SU-DHL-6 (cell line): ENCODE results near the gene EIF6.

Experiments
- H2AFZ ChIP-seq: fragments of 200-600 bp; sonication (generic); 2 replicates; pipeline ENCODE4 v1.6.1; 2014; ENCODE audit warnings: low read depth, mild to moderate bottlenecking, moderate library complexity, mixed read lengths, antibody characterized with exemption, low read length; ENCODE audit not compliant: severe bottlenecking
- H3F3A ChIP-seq: fragments of 200-600 bp; shearing (Covaris generic); 2 replicates; pipeline ENCODE4 v1.6.0; 2016; ENCODE audit warnings: antibody characterized with exemption, mild to moderate bottlenecking; ENCODE audit not compliant: insufficient read depth
- H3K27ac ChIP-seq: fragments of 200-600 bp; sonication (generic); 2 replicates; pipeline ENCODE4 v1.5.1; 2016; ENCODE audit warnings: low read depth, mild to moderate bottlenecking, low read length, moderate library complexity, mixed read lengths
- H3K27me3 ChIP-seq: fragments of 200-600 bp; sonication (generic), shearing (Covaris generic); 2 replicates; pipeline ENCODE4 v1.6.0; 2014; ENCODE audit warnings: mild to moderate bottlenecking, low read length
- H3K36me3 ChIP-seq: fragments of 200-600 bp; sonication (generic); 2 replicates; pipeline ENCODE4 v1.6.1; 2014; ENCODE audit warnings: mild to moderate bottlenecking, low read length, mixed read lengths
- H3K4me2 ChIP-seq: fragments of 300-600, 200-600 bp; shearing (Covaris generic), sonication (generic); 2 replicates; pipeline ENCODE4 v1.6.0; 2014; ENCODE audit warnings: low read length, low read depth, mild to moderate bottlenecking; ENCODE audit not compliant: poor library complexity, severe bottlenecking
- H3K4me3 ChIP-seq: fragments of 200-600 bp; sonication (generic); 2 replicates; pipeline ENCODE4 v1.5.1; 2014; ENCODE audit warnings: antibody characterized with exemption, low read length, mild to moderate bottlenecking, mixed read lengths; ENCODE audit not compliant: insufficient read depth, poor library complexity, severe bottlenecking
- H3K79me2 ChIP-seq: fragments of 200-600 bp; sonication (generic); 2 replicates; pipeline ENCODE4 v1.6.1; 2014; ENCODE audit warnings: mild to moderate bottlenecking, low read length, moderate library complexity; ENCODE audit not compliant: insufficient read depth
- H3K9ac ChIP-seq: fragments of 200-600 bp; sonication (generic); 2 replicates; pipeline ENCODE4 v1.7.0; 2014; ENCODE audit warnings: mild to moderate bottlenecking, low read length
- H3K9me2 ChIP-seq: fragments of 200-600 bp; sonication (generic); replicated peaks from 2 replicates; pipeline ENCODE4 v1.6.1; 2014; ENCODE audit warnings: low read length; ENCODE audit not compliant: insufficient read depth
- H3K9me3 ChIP-seq: fragments of 200-600 bp; sonication (generic); 2 replicates; pipeline ENCODE4 v1.6.1; 2014; ENCODE audit warnings: low read length, mixed read lengths; ENCODE audit not compliant: insufficient read depth
- H4K20me1 ChIP-seq: fragments of 200-600 bp; sonication (generic); 2 replicates; pipeline ENCODE4 v1.6.1; 2014; ENCODE audit warnings: low read depth, mild to moderate bottlenecking, antibody characterized with exemption, low read length, moderate library complexity, mixed read lengths
- CTCF ChIP-seq: fragments of 200-600 bp; sonication (generic); IDR thresholded peaks from one replicate; pipeline ENCODE4 v1.5.1; 2017; ENCODE audit warnings: antibody characterized with exemption, mild to moderate bottlenecking, low read length, moderate library complexity; ENCODE audit not compliant: insufficient read depth, poor library complexity, severe bottlenecking
- EZH2phosphoT487 ChIP-seq: fragments of 200-600 bp; sonication (generic), shearing (Covaris generic); conservative IDR thresholded peaks from 2 replicates; pipeline ENCODE4 v1.6.1; 2018; ENCODE audit warnings: mild to moderate bottlenecking, antibody characterized with exemption, low read length, moderate library complexity, mixed read lengths

Gene EIF6

GRCh38 chr20:35314816-35315631 is 30.5 kb upstream of the EIF6 start:
- H3K9me3 ChIP-seq: no peaks in the 10 kb centered on the region
- no peak overlapping the region for H2AFZ ChIP-seq
- H3K36me3 ChIP-seq: no peaks in the 10 kb centered on the region
- H3K9me2 ChIP-seq: no peaks in the 10 kb centered on the region
- no peak for TF ChIP-seq EZH2phosphoT487
- no peak for TF ChIP-seq CTCF
- H3F3A ChIP-seq: no peaks in the 10 kb centered on the region
- no peaks in the 10 kb centered on the region for H3K79me2 ChIP-seq
- no peaks in the 10 kb centered on the region for H4K20me1 ChIP-seq
- H3K9ac ChIP-seq: no peak overlapping the region
- H3K4me3 ChIP-seq: no peak overlapping the region
- no peaks in the 10 kb centered on the region for H3K27me3 ChIP-seq
- no peak overlapping the region for H3K27ac ChIP-seq
- no peak overlapping the region for H3K4me2 ChIP-seq

GRCh38 chr20:35312318-35312717 is 27.7 kb upstream of the EIF6 start:
- Histone ChIP-seq H3K4me3 (no peak overlapping the region), H2AFZ (no peak overlapping the region), H4K20me1 (no peaks in the 10 kb centered on the region), H3K27ac (no peak overlapping the region), H3K9me3 (no peaks in the 10 kb centered on the region), H3F3A (no peaks in the 10 kb centered on the region), H3K79me2 (no peaks in the 10 kb centered on the region), H3K4me2 (no peak overlapping the region), H3K27me3 (no peaks in the 10 kb centered on the region), H3K9ac (no peak overlapping the region), H3K9me2 (no peaks in the 10 kb centered on the region), H3K36me3 (no peaks in the 10 kb centered on the region)
- TF ChIP-seq CTCF: no peak
- no peak for TF ChIP-seq EZH2phosphoT487

- Histone ChIP-seq H3F3A (no peaks in the 10 kb centered on the region), H3K4me2 (no peak overlapping the region), H2AFZ (no peak overlapping the region), H3K36me3 (no peaks in the 10 kb centered on the region), H3K79me2 (no peaks in the 10 kb centered on the region), H3K9me3 (no peaks in the 10 kb centered on the region), H3K9ac (no peak overlapping the region), H4K20me1 (no peaks in the 10 kb centered on the region), H3K27ac (no peak overlapping the region), H3K9me2 (no peaks in the 10 kb centered on the region), H3K27me3 (no peaks in the 10 kb centered on the region), H3K4me3 (no peak overlapping the region)
- TF ChIP-seq EZH2phosphoT487: no peak
- TF ChIP-seq CTCF: no peak
Observed at GRCh38 chr20:35311822-35312221, 27.2 kb upstream of the EIF6 start.
